ENCODE measurements around the gene SDF4.

GRCh38 chr1:1239227-1239613 lies 7.4 kb upstream of the SDF4 start:
- TF ChIP-seq, protein P1, sequence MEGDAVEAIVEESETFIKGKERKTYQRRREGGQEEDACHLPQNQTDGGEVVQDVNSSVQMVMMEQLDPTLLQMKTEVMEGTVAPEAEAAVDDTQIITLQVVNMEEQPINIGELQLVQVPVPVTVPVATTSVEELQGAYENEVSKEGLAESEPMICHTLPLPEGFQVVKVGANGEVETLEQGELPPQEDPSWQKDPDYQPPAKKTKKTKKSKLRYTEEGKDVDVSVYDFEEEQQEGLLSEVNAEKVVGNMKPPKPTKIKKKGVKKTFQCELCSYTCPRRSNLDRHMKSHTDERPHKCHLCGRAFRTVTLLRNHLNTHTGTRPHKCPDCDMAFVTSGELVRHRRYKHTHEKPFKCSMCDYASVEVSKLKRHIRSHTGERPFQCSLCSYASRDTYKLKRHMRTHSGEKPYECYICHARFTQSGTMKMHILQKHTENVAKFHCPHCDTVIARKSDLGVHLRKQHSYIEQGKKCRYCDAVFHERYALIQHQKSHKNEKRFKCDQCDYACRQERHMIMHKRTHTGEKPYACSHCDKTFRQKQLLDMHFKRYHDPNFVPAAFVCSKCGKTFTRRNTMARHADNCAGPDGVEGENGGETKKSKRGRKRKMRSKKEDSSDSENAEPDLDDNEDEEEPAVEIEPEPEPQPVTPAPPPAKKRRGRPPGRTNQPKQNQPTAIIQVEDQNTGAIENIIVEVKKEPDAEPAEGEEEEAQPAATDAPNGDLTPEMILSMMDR (IDR thresholded peaks at IDR 0.05), result no peak
- TF ChIP-seq EP300 (IDR thresholded peaks at IDR 0.05) (no peak), POLR2A (IDR thresholded peaks at IDR 0.05) (no peak)
